ENCODE data around the gene TLNRD1.

Gene TLNRD1

GRCh38 chr15:80978685-80979329 is 21.9 kb upstream of the TLNRD1 start:
- no peak for TF ChIP-seq CTCF (IDR thresholded peaks at IDR 0.05; ENCODE audit: low read length, missing control alignments)
- no peak for DNase-seq (ENCODE audit: low read depth)
- no peak overlapping the region for H3K4me3 ChIP-seq (replicated peaks; ENCODE audit: low read depth, low read length)

GRCh38 chr15:80979538-80980200 is 21.1 kb upstream of the TLNRD1 start:
- no peak overlapping the region for H3K4me3 ChIP-seq (replicated peaks; ENCODE audit: low read depth, low read length)
- no peak for DNase-seq (ENCODE audit: low read depth)
- TF ChIP-seq CTCF (IDR thresholded peaks at IDR 0.05; ENCODE audit: low read length, missing control alignments), result no peak

- H3K4me3 ChIP-seq (replicated peaks; ENCODE audit: low read depth, low read length), result no peak overlapping the region
- DNase-seq (ENCODE audit: low read depth), result no peak
- TF ChIP-seq CTCF (IDR thresholded peaks at IDR 0.05; ENCODE audit: low read length, missing control alignments), result no peak
Observed at GRCh38 chr15:80982205-80982604, 18.5 kb upstream of the TLNRD1 start.

- DNase-seq (ENCODE audit: low read depth), result no peak
- no peak for TF ChIP-seq CTCF (IDR thresholded peaks at IDR 0.05; ENCODE audit: low read length, missing control alignments)
- H3K4me3 ChIP-seq (replicated peaks; ENCODE audit: low read depth, low read length), result no peak overlapping the region
Observed at GRCh38 chr15:80982839-80983238, 17.9 kb upstream of the TLNRD1 start.

GRCh38 chr15:80984856-80985255 is 15.9 kb upstream of the TLNRD1 start:
- no peak overlapping the region for H3K4me3 ChIP-seq (replicated peaks; ENCODE audit: low read depth, low read length)
- no peak for TF ChIP-seq CTCF (IDR thresholded peaks at IDR 0.05; ENCODE audit: low read length, missing control alignments)
- no peak for DNase-seq (ENCODE audit: low read depth)

GRCh38 chr15:80985981-80986380 is 14.7 kb upstream of the TLNRD1 start:
- no peak for DNase-seq (ENCODE audit: low read depth)
- no peak for TF ChIP-seq CTCF (IDR thresholded peaks at IDR 0.05; ENCODE audit: low read length, missing control alignments)
- H3K4me3 ChIP-seq (replicated peaks; ENCODE audit: low read depth, low read length), result no peak overlapping the region

- H3K4me3 ChIP-seq (replicated peaks; ENCODE audit: low read depth, low read length), result no peak overlapping the region
- no peak for DNase-seq (ENCODE audit: low read depth)
- no peak for TF ChIP-seq CTCF (IDR thresholded peaks at IDR 0.05; ENCODE audit: low read length, missing control alignments)
Observed at GRCh38 chr15:80986487-80986886, 14.2 kb upstream of the TLNRD1 start.

Data from fibroblast of pulmonary artery (primary cell).